Nucleus accumbens (tissue), 56 donors: ENCODE results near the gene KRT84.
A peak's percentile ranks its signal among the peaks of the same experiment; 100 is the strongest.

ENCODE experiments used
- DNase-seq, 56 donors: peaks; one replicate each; lab custom pipeline; 2025; lab: John Stamatoyannopoulos, UW

The KRT84 gene

GRCh38 chr12:52364901-52365489 lies 20.5 kb downstream of the KRT84 start:
- DNase-seq = no peak

GRCh38 chr12:52364061-52364460 lies 21.4 kb downstream of the KRT84 start:
- no peak for DNase-seq

- no peak for DNase-seq
These were observed 22.3 kb downstream of the KRT84 start for GRCh38 chr12:52363111-52363679.

GRCh38 chr12:52362118-52362726 lies 23.2 kb downstream of the KRT84 start:
- no peak for DNase-seq

- no peak for DNase-seq
These were observed 23.9 kb downstream of the KRT84 start for GRCh38 chr12:52361553-52361952.

GRCh38 chr12:52360663-52361271 lies 24.7 kb downstream of the KRT84 start:
- DNase-seq = peak in 2 of 56 donors; percentile 9 to 15

GRCh38 chr12:52360106-52360662 lies 25.3 kb downstream of the KRT84 start:
- no peak for DNase-seq

GRCh38 chr12:52359621-52360061 lies 25.8 kb downstream of the KRT84 start:
- DNase-seq = no peak

GRCh38 chr12:52358575-52359350 lies 26.7 kb downstream of the KRT84 start:
- DNase-seq = no peak

GRCh38 chr12:52356762-52357580 lies 28.5 kb downstream of the KRT84 start:
- DNase-seq = no peak

GRCh38 chr12:52356031-52356761 lies 29.3 kb downstream of the KRT84 start:
- no peak for DNase-seq

GRCh38 chr12:52355176-52355575 lies 30.3 kb downstream of the KRT84 start:
- no peak for DNase-seq

- DNase-seq = no peak
These were observed 31.3 kb downstream of the KRT84 start for GRCh38 chr12:52354200-52354599.

- DNase-seq = no peak
These were observed 31.7 kb downstream of the KRT84 start for GRCh38 chr12:52353766-52354165.

GRCh38 chr12:52352951-52353350 lies 32.5 kb downstream of the KRT84 start:
- DNase-seq = no peak

- DNase-seq = peak in 38 of 56 donors; percentile 3 to 88 (median 36)
These were observed 34.0 kb downstream of the KRT84 start for GRCh38 chr12:52351196-52352059.

GRCh38 chr12:52350786-52351185 lies 34.7 kb downstream of the KRT84 start:
- DNase-seq = no peak

GRCh38 chr12:52350021-52350620 lies 35.3 kb downstream of the KRT84 start:
- no peak for DNase-seq
